ENCODE measurements around the gene IFITM1. TPM values are rescaled to one million over a fixed set of nuclear protein-coding genes. Genes with fewer than 3 reads are reported as not detected.

IFITM1 gene
- total and polyA plus RNA-seq, 9 of the 15 experiments (the other 6 are each of a cell fraction or from before 2014, with no cell fraction given) = 691 to 5,579 (median 974) TPM

DNA sequence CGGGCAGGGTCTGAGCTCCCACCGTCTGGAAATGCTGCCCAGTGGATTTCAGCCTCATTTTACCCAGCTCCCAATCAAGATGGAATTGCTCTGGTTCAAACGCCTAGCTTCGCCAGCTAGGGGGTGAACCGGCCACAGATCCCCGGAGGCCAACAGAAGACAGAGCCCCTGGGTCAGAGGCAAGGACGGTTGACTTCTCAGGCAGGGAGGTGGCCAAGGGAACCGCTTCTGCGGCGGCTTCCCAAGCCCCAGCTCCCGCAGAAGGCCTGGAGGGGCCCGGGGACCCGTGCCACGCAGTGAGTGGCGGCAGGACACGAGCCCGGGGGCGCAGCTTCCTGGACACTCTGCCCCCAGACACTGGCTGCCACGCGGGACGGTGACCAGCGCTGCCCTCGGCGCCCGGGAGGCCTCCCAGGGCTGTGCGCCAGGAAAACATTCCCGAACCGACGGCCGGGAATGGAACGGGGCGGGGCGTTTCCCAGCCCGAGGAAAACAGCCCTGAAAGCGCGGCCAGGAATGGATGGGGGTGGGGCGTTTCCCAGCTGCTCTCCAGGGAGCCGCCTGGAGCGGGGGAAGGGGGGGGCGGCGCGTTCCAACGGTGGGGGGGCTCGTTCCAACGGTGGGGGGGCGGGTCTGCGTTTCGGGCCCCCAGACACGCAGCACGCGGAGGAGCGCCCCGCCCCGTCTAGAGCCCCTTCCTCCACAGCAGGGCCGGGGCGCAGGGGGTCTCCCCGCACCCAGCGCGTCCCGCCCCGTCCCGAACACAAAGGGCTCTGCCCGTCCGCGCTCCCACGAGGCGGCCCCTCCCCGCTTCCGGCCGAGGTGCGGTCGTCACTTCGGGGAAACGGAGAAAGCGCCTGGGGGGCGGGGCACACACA lies 42.0 kb downstream of the IFITM1 start (continued):
- TF ChIP-seq, protein P1, sequence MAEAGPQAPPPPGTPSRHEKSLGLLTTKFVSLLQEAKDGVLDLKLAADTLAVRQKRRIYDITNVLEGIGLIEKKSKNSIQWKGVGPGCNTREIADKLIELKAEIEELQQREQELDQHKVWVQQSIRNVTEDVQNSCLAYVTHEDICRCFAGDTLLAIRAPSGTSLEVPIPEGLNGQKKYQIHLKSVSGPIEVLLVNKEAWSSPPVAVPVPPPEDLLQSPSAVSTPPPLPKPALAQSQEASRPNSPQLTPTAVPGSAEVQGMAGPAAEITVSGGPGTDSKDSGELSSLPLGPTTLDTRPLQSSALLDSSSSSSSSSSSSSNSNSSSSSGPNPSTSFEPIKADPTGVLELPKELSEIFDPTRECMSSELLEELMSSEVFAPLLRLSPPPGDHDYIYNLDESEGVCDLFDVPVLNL (CRISPR knock-in tag; IDR thresholded peaks at IDR 0.05; ENCODE audit: low read depth) = no peak
- TF ChIP-seq DIDO1 (tag; IDR thresholded peaks at IDR 0.05; ENCODE audit: low read depth) = no peak
- TF ChIP-seq ZNF354B (CRISPR knock-in tag; IDR thresholded peaks at IDR 0.05) = peak; percentile 44; the same call in 1 of the 2 replicates
- TF ChIP-seq RBM22 (IDR thresholded peaks at IDR 0.05; ENCODE audit: low read depth, low read length, poor library complexity, severe bottlenecking) = peak; percentile 55
- TF ChIP-seq, protein P2, sequence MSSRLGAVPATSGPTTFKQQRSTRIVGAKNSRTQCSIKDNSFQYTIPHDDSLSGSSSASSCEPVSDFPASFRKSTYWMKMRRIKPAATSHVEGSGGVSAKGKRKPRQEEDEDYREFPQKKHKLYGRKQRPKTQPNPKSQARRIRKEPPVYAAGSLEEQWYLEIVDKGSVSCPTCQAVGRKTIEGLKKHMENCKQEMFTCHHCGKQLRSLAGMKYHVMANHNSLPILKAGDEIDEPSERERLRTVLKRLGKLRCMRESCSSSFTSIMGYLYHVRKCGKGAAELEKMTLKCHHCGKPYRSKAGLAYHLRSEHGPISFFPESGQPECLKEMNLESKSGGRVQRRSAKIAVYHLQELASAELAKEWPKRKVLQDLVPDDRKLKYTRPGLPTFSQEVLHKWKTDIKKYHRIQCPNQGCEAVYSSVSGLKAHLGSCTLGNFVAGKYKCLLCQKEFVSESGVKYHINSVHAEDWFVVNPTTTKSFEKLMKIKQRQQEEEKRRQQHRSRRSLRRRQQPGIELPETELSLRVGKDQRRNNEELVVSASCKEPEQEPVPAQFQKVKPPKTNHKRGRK (tag; IDR thresholded peaks at IDR 0.05) = no peak
- peak; percentile 90 for TF ChIP-seq ZNF583 (CRISPR knock-in tag; IDR thresholded peaks at IDR 0.05)
- TF ChIP-seq ZFP1 (CRISPR knock-in tag; IDR thresholded peaks at IDR 0.05) = 0 out of 2 replicates have a peak, but pooled peaks have one; percentile 48
- TF ChIP-seq NR2C1 (IDR thresholded peaks at IDR 0.05) = no peak
- TF ChIP-seq NR2C1 (tag; IDR thresholded peaks at IDR 0.05) = peak; percentile 75
- TF ChIP-seq ZNF217 (CRISPR knock-in tag; IDR thresholded peaks at IDR 0.05) = no peak
- TF ChIP-seq HDAC3 (IDR thresholded peaks at IDR 0.05; ENCODE audit: borderline replicate concordance, partially characterized antibody) = no peak
- peak; percentile 49; the same call in 1 of the 2 replicates for TF ChIP-seq CTBP1 (IDR thresholded peaks at IDR 0.05; ENCODE audit: borderline replicate concordance)
- no peak for TF ChIP-seq RBM25 (IDR thresholded peaks at IDR 0.05; ENCODE audit: low read depth, low read length, severe bottlenecking)
- no peak for TF ChIP-seq NFATC3 (IDR thresholded peaks at IDR 0.05)
- TF ChIP-seq SOX6 (IDR thresholded peaks at IDR 0.05) = no peak
- peak; percentile 6; the same call in 1 of the 2 replicates for TF ChIP-seq ZBTB1 (CRISPR knock-in tag; IDR thresholded peaks at IDR 0.05; ENCODE audit: borderline replicate concordance, low read depth)
- no peak for TF ChIP-seq RBM14 (IDR thresholded peaks at IDR 0.05; ENCODE audit: borderline replicate concordance, insufficient read depth, low read depth, low read length)
- TF ChIP-seq, protein P3, sequence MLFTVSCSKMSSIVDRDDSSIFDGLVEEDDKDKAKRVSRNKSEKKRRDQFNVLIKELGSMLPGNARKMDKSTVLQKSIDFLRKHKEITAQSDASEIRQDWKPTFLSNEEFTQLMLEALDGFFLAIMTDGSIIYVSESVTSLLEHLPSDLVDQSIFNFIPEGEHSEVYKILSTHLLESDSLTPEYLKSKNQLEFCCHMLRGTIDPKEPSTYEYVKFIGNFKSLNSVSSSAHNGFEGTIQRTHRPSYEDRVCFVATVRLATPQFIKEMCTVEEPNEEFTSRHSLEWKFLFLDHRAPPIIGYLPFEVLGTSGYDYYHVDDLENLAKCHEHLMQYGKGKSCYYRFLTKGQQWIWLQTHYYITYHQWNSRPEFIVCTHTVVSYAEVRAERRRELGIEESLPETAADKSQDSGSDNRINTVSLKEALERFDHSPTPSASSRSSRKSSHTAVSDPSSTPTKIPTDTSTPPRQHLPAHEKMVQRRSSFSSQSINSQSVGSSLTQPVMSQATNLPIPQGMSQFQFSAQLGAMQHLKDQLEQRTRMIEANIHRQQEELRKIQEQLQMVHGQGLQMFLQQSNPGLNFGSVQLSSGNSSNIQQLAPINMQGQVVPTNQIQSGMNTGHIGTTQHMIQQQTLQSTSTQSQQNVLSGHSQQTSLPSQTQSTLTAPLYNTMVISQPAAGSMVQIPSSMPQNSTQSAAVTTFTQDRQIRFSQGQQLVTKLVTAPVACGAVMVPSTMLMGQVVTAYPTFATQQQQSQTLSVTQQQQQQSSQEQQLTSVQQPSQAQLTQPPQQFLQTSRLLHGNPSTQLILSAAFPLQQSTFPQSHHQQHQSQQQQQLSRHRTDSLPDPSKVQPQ (CRISPR knock-in tag; IDR thresholded peaks at IDR 0.05; ENCODE audit: borderline replicate concordance) = 0 out of 2 replicates have a peak, but pooled peaks have one; percentile 37
- no peak for TF ChIP-seq ZZZ3 (IDR thresholded peaks at IDR 0.05)
- peak; percentile 95 for TF ChIP-seq RBFOX2 (IDR thresholded peaks at IDR 0.05; ENCODE audit: low read depth, low read length)
- TF ChIP-seq ZNF316 (IDR thresholded peaks at IDR 0.05) = no peak
- TF ChIP-seq ZNF436 (CRISPR knock-in tag; IDR thresholded peaks at IDR 0.05) = no peak
- TF ChIP-seq ETV1 (tag; conservative IDR thresholded peaks at IDR 0.05; ENCODE audit: low read depth) = peak; percentile 79
- no peak for TF ChIP-seq ZNF699 (CRISPR knock-in tag; IDR thresholded peaks at IDR 0.05; ENCODE audit: insufficient replicate concordance)

All from K562 (cell line).